ENCODE results near the gene C5AR2. TPM values are rescaled to one million over a fixed set of nuclear protein-coding genes. Genes with fewer than 3 reads are reported as not detected.
"Not testable (repeated sequence)": the region's sequence is repeated elsewhere in the genome, so short reads cannot be mapped to it uniquely, and the experiment has no call there.

C5AR2 gene
- total RNA-seq, 1 experiment from 2014 or later: 0.17 TPM

GRCh38 chr19:47358936-47359335 lies 27.0 kb downstream of the C5AR2 start:
- DNase-seq (ENCODE audit: low read depth): no peak

DNA sequence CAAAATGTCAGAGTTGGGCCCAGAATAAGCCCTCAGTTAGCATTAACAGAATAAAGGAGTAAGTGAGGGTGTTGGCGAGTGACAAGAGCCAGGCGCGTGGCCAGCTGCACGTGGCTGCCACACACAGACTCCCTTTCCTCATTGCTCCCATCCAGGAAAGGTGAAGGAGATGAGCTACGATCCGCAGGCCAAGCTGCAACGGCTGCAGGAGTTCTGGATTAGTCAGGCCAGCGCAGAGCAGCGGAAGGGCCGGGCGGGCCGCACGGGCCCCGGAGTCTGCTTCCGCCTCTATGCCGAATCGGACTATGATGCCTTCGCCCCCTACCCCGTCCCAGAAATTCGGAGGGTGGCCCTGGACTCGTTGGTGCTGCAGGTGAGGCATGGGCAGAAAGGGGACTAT lies 30.3 kb downstream of the C5AR2 start:
- no peak for DNase-seq (ENCODE audit: low read depth)

DNA sequence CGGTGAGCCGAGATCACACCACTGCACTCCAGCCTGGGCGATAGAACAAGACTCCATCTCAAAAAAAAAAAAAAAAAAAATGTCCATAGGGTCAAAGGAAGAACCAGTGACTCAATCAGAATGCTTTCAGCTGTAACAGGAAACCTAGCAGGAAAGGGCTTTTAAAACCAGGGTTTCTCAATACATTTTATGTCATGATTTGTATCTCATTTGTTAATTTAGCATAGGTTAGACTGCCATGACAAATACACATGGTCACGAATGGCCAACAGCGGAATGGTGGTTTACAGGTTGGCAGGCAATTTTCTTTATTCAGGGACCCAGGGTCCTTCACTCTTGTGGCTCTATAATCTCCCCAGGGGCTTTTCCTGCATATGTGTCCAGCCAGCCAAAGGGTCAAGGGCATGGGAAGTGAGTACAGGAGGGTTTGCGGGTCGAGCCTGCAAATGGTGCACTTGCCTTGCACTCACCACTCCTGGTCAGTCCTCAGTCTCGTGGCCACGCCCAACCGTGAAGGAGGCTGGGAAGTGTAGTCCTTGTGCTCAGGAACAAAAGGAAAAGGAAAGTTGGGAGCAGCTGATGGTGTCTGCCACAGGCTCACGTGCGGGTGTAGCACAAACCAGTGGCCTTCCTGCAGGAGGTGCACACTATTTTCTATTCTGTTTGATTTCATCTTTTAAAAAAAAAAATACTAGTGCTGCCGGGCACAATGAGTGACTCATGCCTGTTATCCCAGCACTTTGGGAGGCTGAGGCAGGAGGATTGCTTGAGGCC lies 32.0 kb downstream of the C5AR2 start:
- DNase-seq (ENCODE audit: low read depth): peak; percentile 54

GRCh38 chr19:47365455-47365854 lies 33.5 kb downstream of the C5AR2 start:
- DNase-seq (ENCODE audit: low read depth): not testable (repeated sequence)

- peak; percentile 32 for DNase-seq (ENCODE audit: low read depth)
Measured at GRCh38 chr19:47370045-47370611, 38.2 kb downstream of the C5AR2 start.

DNA sequence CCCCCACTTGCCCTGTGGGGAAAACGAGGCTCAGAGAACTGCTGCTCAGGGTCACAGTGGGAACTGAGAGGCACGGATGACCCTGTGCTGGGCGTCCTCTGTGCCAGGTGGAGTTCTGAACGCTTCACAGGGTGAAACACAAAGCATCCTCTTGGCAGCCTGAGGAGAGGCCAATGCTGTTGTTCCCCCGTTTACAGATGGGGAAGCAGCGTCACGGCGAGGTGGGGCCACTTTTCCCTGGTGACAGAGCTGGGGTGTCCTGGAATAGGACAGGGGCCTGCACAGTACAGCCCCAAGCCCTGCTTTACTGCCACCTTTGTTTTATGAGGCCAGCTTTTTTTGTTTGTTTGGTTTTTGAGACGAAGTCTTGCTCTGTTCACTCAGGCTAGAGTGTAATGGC lies 39.3 kb downstream of the C5AR2 start:
- no peak for DNase-seq (ENCODE audit: low read depth)

GRCh38 chr19:47372603-47373002 lies 40.6 kb downstream of the C5AR2 start:
- DNase-seq (ENCODE audit: low read depth): no peak

DNA sequence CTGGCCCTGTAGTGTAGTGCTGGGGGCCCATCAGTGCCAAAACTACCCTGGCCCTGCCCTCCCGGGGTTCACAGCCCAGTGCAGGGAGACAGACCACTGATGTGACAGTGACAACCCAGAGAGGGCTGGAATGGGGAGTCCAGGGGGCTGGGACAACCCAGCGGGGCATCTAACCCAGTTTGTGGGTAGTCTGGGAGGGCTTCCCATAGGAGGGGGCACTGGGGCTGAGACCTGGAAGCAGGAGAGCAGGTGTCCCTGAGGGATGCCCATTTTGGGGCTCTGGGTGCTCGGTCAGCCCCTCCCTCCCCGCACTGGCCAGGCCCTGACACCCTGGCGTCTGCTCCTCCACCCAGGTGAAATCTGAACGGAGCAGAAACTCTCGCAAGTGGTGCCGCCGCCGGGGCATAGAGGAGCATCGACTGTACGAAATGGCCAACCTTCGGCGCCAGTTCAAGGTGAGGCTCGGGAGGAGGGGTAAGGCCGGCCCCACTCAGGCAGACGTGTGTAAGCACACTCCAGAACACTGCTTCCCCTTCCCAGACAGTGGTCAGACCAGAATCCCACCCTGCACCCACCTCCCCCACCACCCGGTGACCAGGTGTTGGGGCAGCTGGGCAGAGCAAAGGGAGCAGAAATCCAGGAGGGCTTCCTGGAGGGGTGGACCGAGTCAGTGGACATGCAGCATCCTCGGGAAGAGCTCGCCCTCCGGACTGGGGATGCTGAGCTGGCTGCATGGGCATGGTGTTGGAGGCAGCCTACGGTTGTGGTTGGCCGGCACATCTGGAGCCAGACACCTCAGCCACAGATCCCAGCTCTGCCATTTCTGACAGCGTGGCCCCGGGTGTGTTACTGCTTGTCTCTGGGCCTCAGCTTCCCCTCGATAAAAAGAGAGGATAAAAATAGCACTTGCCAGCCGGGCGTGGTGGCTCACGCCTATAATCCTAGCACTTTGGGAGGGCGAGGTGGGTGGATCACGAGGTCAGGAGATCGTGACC lies 41.6 kb downstream of the C5AR2 start:
- DNase-seq (ENCODE audit: low read depth): no peak

GRCh38 chr19:47374876-47375693 lies 43.1 kb downstream of the C5AR2 start:
- DNase-seq (ENCODE audit: low read depth): no peak

DNA sequence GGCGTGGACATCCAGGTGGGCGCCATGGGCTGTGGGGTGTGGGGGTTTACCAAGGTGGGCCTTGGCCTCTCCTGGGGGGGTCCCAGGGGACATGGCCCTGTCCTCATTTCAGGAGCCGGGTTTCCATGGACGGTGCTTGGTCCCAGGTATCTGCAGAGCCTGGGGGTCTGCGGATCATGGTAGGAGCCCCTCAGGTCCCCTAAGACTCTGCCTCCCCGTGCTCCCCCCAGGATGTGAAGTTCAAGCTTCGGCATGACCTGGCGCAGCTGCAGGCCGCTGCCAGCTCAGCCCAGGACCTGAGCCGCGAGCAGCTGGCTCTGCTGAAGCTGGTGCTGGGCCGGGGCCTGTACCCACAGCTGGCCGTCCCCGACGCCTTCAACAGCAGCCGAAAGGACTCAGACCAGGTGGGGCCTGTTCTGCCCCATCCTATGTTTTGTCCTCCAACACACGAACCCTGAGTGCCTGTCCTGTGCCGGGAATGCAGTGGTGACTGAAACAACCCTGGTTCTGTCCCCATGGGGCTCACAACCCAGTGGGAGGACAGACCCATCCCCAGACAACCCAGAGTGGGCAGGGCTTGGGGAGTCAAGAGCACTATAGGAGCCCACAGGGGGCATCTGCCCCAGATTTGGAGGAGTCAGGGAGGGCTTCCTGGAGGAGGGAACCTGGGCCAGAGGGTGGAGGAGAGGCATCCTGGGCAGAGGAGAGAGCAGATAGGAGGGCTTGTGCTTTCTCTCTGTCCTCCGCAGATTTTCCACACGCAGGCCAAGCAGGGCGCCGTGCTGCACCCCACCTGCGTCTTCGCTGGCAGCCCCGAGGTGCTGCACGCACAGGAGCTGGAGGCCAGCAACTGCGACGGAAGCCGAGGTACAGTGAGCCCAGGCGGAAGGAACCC lies 44.0 kb downstream of the C5AR2 start:
- no peak for DNase-seq (ENCODE audit: low read depth)

GRCh38 chr19:47376589-47377144 lies 44.7 kb downstream of the C5AR2 start:
- no peak for DNase-seq (ENCODE audit: low read depth)

DNA sequence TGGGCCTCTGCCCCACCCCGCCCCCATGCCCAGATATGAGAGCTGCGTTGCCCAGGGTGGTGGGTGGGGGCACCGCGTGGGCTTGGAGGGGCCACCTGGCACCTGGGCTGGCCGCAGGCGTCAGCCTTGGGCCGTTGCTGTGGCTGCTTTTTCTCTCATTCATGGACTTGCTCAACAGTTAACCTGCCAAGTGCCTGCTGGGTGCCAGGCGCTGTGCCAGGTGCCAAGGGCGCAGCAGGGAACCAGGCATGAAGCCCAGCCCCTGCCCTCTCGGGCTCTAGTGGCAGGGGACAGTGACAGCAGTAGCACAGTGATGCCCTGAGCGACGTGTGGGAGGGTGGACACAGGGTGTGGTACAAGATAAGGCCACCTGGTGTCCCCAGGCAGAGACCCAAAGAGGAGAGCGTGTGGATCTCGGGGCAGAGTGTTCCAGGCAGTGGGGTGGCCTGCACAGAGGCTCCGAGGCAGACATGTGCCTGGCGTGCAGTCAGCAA lies 45.3 kb downstream of the C5AR2 start:
- DNase-seq (ENCODE audit: low read depth): no peak

GRCh38 chr19:47377801-47378200 lies 45.8 kb downstream of the C5AR2 start:
- no peak for DNase-seq (ENCODE audit: low read depth)

GRCh38 chr19:47378246-47378645 lies 46.3 kb downstream of the C5AR2 start:
- DNase-seq (ENCODE audit: low read depth): no peak

DNA sequence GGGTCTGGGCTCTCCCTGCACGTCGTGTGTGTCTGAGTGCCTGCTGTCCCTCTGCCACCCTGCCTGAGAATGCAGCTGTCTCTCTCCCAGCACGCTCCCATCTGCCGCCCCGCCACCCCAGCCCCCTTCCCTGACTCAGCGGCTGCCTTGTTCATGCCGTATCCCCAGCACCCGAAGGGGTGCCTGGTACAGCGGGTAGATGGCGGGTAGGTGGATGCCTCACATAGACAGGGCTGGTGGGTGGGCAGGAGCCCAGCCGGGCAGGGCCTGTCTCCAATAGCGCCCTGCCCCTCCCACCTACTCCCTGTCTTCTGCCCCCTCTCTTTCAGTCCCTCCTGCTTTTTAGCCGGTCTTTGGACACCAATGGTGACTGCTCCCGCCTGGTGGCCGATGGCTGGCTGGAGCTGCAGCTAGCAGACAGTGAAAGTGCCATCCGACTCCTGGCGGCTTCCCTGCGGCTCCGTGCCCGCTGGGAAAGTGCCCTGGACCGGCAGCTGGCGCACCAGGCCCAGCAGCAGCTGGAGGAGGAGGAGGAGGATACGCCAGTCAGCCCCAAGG lies 47.5 kb downstream of the C5AR2 start:
- DNase-seq (ENCODE audit: low read depth): no peak

GRCh38 chr19:47380559-47380958 lies 48.6 kb downstream of the C5AR2 start:
- no peak for DNase-seq (ENCODE audit: low read depth)

- DNase-seq (ENCODE audit: low read depth): no peak
Measured at GRCh38 chr19:47381121-47381520, 49.1 kb downstream of the C5AR2 start.

DNA sequence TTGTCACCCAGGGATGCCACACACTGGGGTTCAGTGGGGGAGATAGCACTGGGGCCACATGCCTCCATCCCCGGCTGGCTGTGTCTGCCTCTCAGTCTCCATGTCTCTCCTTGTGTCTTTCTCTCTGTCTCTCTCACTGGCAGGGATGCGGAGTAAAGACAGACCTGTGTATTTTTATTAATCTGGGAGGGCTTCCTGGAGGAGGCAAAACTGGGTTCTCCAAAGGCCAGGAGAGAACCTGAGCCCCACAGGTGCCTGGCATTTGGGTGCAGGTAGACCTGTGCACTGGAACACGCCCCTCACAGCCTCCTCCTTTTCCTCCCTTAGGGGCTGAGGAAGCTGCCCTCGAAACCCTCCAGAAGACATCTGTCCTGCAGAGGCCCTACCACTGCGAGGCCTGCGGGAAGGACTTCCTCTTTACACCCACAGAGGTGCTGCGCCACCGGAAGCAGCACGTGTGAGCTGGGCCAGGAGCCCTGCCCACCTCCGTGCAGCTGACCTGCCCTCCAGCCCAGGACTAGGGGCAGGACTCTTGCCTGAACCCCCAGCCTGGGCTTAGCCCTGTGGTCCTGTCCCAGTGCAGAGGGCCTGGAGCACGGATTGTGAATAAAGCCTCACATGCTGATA lies 49.8 kb downstream of the C5AR2 start:
- no peak for DNase-seq (ENCODE audit: low read depth)

- not testable (repeated sequence) for DNase-seq (ENCODE audit: low read depth)
Measured at GRCh38 chr19:47383890-47384289, 51.9 kb downstream of the C5AR2 start.
